Measurements from ENCODE around the gene PPFIBP2.

GRCh38 chr11:7540830-7541555, 27.2 kb downstream of the PPFIBP2 start:
- TF ChIP-seq ZFP30 (CRISPR knock-in tag; IDR thresholded peaks at IDR 0.05) = no peak
- no peak for TF ChIP-seq ZFP3 (CRISPR knock-in tag; IDR thresholded peaks at IDR 0.05)
- no peak for TF ChIP-seq ARNTL (CRISPR knock-in tag; IDR thresholded peaks at IDR 0.05; ENCODE audit: borderline replicate concordance, low read depth)
- TF ChIP-seq ZNF565 (CRISPR knock-in tag; conservative IDR thresholded peaks at IDR 0.05; ENCODE audit: low read depth) = no peak
- TF ChIP-seq SNAI2 (CRISPR knock-in tag; IDR thresholded peaks at IDR 0.05) = no peak
- TF ChIP-seq BACH2 (CRISPR knock-in tag; IDR thresholded peaks at IDR 0.05; ENCODE audit: borderline replicate concordance) = no peak
- no peak for TF ChIP-seq PATZ1 (CRISPR knock-in tag; IDR thresholded peaks at IDR 0.05; ENCODE audit: borderline replicate concordance)
- no peak for TF ChIP-seq ZNF70 (CRISPR knock-in tag; IDR thresholded peaks at IDR 0.05)
- TF ChIP-seq OSR1 (CRISPR knock-in tag; IDR thresholded peaks at IDR 0.05) = no peak

Data from SK-N-SH treated with all-trans-retinoic acid at 6 μM for 48 hours (cell line).